Activated naive CD4-positive, alpha-beta T cell treated with anti-CD3 and anti-CD28 coated beads, Interleukin-2, amount 50 U/mL, for 24 hours (primary cell): ENCODE results near the gene BAZ1B.
"Not testable (repeated sequence)": the region's sequence is repeated elsewhere in the genome, so short reads cannot be mapped to it uniquely, and the experiment has no call there.

Experiments
- H3K27ac Mint-ChIP-seq: one replicate; pipeline ENCODE4 v1.8.0; 2021; ENCODE audit warnings: mild to moderate bottlenecking, mixed read lengths
- H3K27me3 Mint-ChIP-seq: one replicate; pipeline ENCODE4 v1.8.0; 2021; ENCODE audit warnings: mixed read lengths
- H3K36me3 Mint-ChIP-seq: one replicate; pipeline ENCODE4 v1.8.0; 2021; ENCODE audit warnings: mixed read lengths
- H3K4me1 Mint-ChIP-seq: one replicate; pipeline ENCODE4 v1.8.0; 2021; ENCODE audit warnings: mixed read lengths
- H3K4me3 Mint-ChIP-seq: one replicate; pipeline ENCODE4 v1.8.0; 2021; ENCODE audit warnings: mild to moderate bottlenecking, mixed read lengths
- H3K9me3 Mint-ChIP-seq: one replicate; pipeline ENCODE4 v1.8.0; 2021; ENCODE audit warnings: mixed read lengths

BAZ1B gene

GRCh38 chr7:73435471-73436009 is 86.6 kb downstream of the BAZ1B start:
- H3K4me3 Mint-ChIP-seq: no peak overlapping the region
- no peaks in the 10 kb centered on the region for H3K9me3 Mint-ChIP-seq
- peaks cover 2% of the 10 kb centered on the region for H3K27me3 Mint-ChIP-seq
- no peaks in the 10 kb centered on the region for H3K4me1 Mint-ChIP-seq
- H3K27ac Mint-ChIP-seq: no peak overlapping the region
- peaks cover 3% of the 10 kb centered on the region for H3K36me3 Mint-ChIP-seq

GRCh38 chr7:73434701-73435069 is 87.4 kb downstream of the BAZ1B start:
- H3K27me3 Mint-ChIP-seq: peaks cover 2% of the 10 kb centered on the region
- peaks cover 3% of the 10 kb centered on the region for H3K36me3 Mint-ChIP-seq
- no peaks in the 10 kb centered on the region for H3K4me1 Mint-ChIP-seq
- H3K4me3 Mint-ChIP-seq: peak overlapping the region; percentile 71
- peak overlapping the region; percentile 35 for H3K27ac Mint-ChIP-seq
- H3K9me3 Mint-ChIP-seq: no peaks in the 10 kb centered on the region

DNA sequence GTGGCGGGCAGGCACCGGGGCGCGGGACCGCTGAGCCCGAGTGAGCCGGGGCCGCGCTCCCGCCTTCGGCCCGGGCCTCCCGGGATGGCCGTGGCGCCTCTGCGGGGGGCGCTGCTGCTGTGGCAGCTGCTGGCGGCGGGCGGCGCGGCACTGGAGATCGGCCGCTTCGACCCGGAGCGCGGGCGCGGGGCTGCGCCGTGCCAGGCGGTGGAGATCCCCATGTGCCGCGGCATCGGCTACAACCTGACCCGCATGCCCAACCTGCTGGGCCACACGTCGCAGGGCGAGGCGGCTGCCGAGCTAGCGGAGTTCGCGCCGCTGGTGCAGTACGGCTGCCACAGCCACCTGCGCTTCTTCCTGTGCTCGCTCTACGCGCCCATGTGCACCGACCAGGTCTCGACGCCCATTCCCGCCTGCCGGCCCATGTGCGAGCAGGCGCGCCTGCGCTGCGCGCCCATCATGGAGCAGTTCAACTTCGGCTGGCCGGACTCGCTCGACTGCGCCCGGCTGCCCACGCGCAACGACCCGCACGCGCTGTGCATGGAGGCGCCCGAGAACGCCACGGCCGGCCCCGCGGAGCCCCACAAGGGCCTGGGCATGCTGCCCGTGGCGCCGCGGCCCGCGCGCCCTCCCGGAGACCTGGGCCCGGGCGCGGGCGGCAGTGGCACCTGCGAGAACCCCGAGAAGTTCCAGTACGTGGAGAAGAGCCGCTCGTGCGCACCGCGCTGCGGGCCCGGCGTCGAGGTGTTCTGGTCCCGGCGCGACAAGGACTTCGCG is 88.0 kb downstream of the BAZ1B start:
- Mint-ChIP-seq H3K27me3 (peaks cover 2% of the 10 kb centered on the region), H3K27ac (no peak overlapping the region), H3K4me1 (no peaks in the 10 kb centered on the region), H3K9me3 (no peaks in the 10 kb centered on the region), H3K36me3 (no peaks in the 10 kb centered on the region), H3K4me3 (peak overlapping the region; percentile 30)

DNA sequence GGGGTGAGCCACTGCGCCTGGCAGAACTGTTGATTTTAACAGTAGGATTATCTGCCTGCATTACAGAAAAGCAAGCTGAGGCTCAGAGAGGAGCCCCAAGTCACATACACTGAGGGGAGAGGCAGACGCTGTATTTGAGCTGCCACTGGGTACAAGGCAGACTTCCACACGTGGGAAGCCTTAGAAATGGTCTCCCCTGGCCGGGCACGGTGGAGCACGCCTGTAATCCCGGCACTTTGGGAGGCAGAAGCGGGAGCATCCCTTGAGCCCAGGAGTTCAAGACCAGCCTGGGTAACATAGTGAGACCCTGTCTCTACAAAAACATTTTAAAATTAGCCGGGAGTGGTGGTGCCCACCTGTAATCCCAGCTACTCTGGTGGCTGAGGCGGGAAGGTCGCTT is 89.4 kb downstream of the BAZ1B start:
- Mint-ChIP-seq H3K9me3 (no peaks in the 10 kb centered on the region), H3K27ac (no peak overlapping the region), H3K4me3 (peak overlapping the region; percentile 70), H3K36me3 (no peaks in the 10 kb centered on the region), H3K4me1 (no peaks in the 10 kb centered on the region), H3K27me3 (peaks cover 2% of the 10 kb centered on the region)

- Mint-ChIP-seq H3K4me3 (no peak overlapping the region), H3K9me3 (no peaks in the 10 kb centered on the region), H3K36me3 (no peaks in the 10 kb centered on the region), H3K27me3 (peaks cover 2% of the 10 kb centered on the region), H3K27ac (no peak overlapping the region), H3K4me1 (no peaks in the 10 kb centered on the region)
These were observed 90.9 kb downstream of the BAZ1B start for GRCh38 chr7:73431041-73431835.

DNA sequence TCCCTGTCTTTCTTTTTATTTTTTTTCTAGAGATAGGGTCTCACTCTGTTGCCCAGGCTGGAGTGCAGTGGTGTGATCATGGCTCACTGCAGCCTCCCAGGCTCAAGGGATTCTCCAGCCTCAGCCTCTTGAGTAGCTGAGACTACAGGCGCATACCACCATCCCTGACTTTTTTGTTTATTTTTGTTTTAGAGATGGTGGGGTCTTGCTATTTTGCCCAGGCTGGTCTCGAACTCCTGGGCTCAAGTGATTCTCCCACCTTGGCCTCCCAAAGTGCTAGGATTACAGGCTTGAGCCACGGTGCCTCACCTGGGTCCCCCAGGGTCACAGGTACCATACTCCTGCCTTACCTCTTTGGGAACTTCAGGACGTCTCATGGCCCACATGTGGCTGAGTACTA is 91.6 kb downstream of the BAZ1B start:
- not testable (repeated sequence) for H3K9me3 Mint-ChIP-seq, H3K4me1 Mint-ChIP-seq, H3K36me3 Mint-ChIP-seq, H3K27me3 Mint-ChIP-seq, H3K4me3 Mint-ChIP-seq, H3K27ac Mint-ChIP-seq

GRCh38 chr7:73429622-73430505 is 92.2 kb downstream of the BAZ1B start:
- no peaks in the 10 kb centered on the region for H3K9me3 Mint-ChIP-seq
- no peak overlapping the region for H3K4me3 Mint-ChIP-seq
- no peaks in the 10 kb centered on the region for H3K4me1 Mint-ChIP-seq
- no peaks in the 10 kb centered on the region for H3K36me3 Mint-ChIP-seq
- peaks cover 2% of the 10 kb centered on the region for H3K27me3 Mint-ChIP-seq
- H3K27ac Mint-ChIP-seq: no peak overlapping the region

- Mint-ChIP-seq H3K9me3 (no peaks in the 10 kb centered on the region), H3K36me3 (no peaks in the 10 kb centered on the region), H3K4me1 (no peaks in the 10 kb centered on the region), H3K4me3 (no peak overlapping the region), H3K27ac (no peak overlapping the region), H3K27me3 (no peaks in the 10 kb centered on the region)
These were observed 92.9 kb downstream of the BAZ1B start for GRCh38 chr7:73429215-73429614.

GRCh38 chr7:73427902-73428787 is 93.9 kb downstream of the BAZ1B start:
- Mint-ChIP-seq H3K9me3 (no peaks in the 10 kb centered on the region), H3K27me3 (peaks cover 1% of the 10 kb centered on the region), H3K36me3 (no peaks in the 10 kb centered on the region), H3K27ac (no peak overlapping the region), H3K4me1 (no peaks in the 10 kb centered on the region), H3K4me3 (no peak overlapping the region)

GRCh38 chr7:73426016-73426415 is 96.1 kb downstream of the BAZ1B start:
- peaks cover 1% of the 10 kb centered on the region for H3K27me3 Mint-ChIP-seq
- no peaks in the 10 kb centered on the region for H3K9me3 Mint-ChIP-seq
- no peak overlapping the region for H3K4me3 Mint-ChIP-seq
- H3K36me3 Mint-ChIP-seq: no peaks in the 10 kb centered on the region
- no peaks in the 10 kb centered on the region for H3K4me1 Mint-ChIP-seq
- H3K27ac Mint-ChIP-seq: no peak overlapping the region

DNA sequence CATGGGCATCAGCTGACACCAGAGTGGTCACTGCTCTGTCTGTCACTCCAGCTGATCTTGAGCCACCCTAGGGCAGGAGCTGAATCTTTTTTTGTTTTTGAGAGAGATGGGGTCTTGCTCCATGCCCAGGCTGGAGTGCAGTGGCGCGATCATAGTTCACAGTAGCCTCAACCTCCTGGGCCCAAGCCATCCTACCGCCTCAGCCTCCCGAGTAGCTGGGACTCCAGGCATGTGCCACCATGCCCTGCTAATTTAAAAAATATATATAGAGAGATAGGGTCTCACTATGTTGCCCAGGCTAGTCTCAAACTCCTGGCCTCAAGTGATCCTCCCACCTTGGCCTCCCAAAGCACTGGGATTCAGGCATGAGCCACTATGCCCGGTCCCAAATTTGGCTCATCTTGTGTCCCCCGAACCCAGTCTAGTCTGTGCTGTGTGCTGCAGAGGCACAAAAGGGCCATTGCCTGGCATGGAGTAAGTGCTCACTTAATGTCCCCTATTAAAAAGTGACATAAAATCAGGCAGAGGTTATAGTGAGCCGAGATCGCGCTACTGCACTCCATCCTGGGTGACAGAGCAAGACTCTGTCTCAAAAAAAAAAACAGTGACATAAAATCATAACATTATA is 96.6 kb downstream of the BAZ1B start:
- H3K4me1 Mint-ChIP-seq: no peaks in the 10 kb centered on the region
- H3K9me3 Mint-ChIP-seq: no peaks in the 10 kb centered on the region

DNA sequence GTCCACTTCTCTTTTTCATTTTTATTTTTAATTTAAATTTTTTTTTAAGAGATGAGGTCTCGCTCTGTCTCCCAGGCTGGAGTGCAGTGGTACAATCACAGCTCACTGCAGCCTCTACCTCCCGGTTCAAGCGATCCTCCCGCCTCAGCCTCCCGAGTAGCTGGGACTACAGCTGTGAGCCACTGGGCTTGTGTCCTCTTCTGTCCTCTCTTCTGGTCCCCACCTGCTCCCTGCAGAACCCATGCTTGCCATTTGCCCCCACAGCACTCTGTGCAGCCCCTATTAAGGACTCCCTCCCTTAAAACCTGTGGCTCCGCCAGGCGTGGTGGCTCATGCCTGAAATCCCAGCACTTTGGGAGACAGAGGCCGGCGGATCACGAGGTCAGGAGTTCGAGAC is 97.6 kb downstream of the BAZ1B start:
- no peak overlapping the region for H3K4me3 Mint-ChIP-seq
- peaks cover 5% of the 10 kb centered on the region for H3K4me1 Mint-ChIP-seq
- H3K9me3 Mint-ChIP-seq: no peaks in the 10 kb centered on the region
- peaks cover 1% of the 10 kb centered on the region for H3K27me3 Mint-ChIP-seq
- no peaks in the 10 kb centered on the region for H3K36me3 Mint-ChIP-seq
- H3K27ac Mint-ChIP-seq: no peak overlapping the region

More for the DNA sequence above, 96.6 kb downstream of the BAZ1B start:
- no peak overlapping the region for H3K4me3 Mint-ChIP-seq
- H3K36me3 Mint-ChIP-seq: no peaks in the 10 kb centered on the region
- H3K27ac Mint-ChIP-seq: no peak overlapping the region
- H3K27me3 Mint-ChIP-seq: peaks cover 1% of the 10 kb centered on the region

- Mint-ChIP-seq H3K4me3 (no peak overlapping the region), H3K36me3 (no peaks in the 10 kb centered on the region), H3K9me3 (no peaks in the 10 kb centered on the region)
These were observed 98.3 kb downstream of the BAZ1B start for GRCh38 chr7:73423519-73424488.

More at GRCh38 chr7:73423519-73424488, 98.3 kb downstream of the BAZ1B start:
- peaks cover 1% of the 10 kb centered on the region for H3K27me3 Mint-ChIP-seq
- H3K4me1 Mint-ChIP-seq: peaks cover 5% of the 10 kb centered on the region
- H3K27ac Mint-ChIP-seq: no peak overlapping the region
